ENCODE results near the gene KRT33B.
"Not testable (repeated sequence)": the region's sequence is repeated elsewhere in the genome, so short reads cannot be mapped to it uniquely, and the experiment has no call there.

Gene KRT33B

DNA sequence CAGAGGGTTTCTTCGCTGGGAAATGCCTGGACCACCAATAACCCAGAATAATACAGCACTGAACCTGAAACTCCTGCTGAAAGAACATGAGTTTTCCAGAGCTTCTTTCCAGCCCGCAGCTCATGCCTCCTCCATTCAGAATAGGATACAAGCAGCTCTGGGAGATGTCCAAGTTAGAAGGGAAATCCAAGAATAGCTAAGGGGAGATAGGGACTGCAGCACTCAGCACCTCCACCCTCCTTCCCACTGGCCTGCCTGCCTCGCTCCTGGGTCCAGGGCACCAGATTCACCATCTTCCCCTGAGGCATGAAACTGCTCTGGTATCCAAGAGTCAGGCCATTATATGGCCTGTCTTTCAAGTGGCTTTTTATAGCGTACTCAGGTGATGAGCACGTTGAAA lies 23.7 kb upstream of the KRT33B start:
- DNase-seq, result no peak

DNA sequence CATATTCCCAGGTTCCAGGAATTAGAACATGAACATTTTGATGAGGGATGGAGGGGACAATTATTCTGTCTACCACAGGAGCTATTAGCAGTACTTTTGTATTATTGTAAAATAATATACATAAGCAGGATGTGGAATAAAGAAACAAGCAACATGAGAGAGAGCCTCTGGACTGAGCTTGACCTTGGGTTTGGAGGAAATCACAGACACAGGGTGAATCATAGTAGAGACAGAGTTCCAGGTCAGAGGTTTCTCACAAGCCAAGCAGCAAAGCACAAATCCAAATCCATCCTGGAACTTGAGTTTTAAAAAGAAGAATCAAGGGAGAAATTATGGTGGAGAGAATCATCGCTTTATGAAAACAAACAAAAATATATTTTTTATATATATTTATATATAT lies 22.7 kb upstream of the KRT33B start:
- DNase-seq, result no peak

DNA sequence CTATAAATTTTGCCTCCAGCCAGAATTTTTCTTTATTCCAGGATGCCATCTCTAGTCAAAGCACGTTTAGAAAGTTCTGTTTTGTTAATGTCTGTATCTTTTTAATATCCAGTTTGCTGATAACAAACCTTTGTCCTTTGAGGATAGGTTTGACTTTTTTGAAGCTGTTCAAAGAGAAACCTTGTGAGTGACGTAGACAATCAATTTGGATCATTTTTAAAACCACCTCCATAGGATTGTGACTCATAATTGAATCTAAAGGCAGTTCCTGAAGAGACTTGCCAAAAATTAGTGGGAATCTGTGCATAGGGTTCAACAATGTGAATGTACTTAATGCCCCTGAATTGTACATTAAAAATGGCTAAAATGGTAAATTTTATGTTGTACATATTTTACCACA lies 21.9 kb upstream of the KRT33B start:
- DNase-seq, result no peak

DNA sequence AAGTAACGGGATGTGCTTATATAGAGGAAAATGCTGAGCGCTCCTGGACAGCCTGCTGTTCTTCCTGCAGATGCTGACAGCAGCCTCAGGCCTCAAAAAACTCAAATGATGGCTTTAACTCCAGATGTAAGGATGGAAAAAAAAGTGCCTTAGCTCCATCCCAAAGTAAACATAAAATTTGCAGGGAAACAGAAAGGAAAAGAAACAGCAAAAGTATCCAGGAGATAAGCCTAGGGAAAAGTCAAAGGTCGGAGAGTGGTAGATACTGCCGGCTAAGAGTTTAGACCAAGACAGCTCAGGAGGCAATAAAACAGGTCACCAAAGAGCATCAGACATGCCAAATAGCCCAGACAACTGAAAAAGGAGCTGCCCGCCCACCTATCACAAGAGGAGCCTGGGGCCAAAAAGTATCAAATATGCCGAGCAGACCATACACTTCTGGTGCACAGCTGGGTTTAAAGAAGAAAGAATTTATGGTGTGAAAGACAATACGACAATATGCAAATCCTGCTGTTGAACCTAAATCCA lies 20.9 kb upstream of the KRT33B start:
- no peak for DNase-seq

DNA sequence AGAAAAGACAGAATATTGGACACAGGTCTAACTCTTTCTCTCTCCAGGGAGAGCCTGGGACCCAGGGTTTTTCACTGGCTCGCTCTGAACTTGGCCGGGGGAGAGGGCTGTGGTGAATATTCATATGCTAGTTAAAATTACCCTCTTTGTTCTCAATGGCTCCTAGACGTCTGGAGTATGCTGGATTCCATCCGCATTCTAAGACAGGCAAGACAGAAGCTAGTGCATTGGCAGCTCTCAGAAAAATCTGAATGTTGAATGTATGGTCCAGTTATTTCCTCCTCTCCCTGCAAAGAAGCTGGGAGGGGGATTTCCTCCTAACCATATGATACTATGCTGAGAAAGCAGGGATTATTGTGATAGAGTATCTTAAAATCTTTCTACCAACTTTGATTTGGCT lies 18.1 kb upstream of the KRT33B start:
- DNase-seq, result no peak

DNA sequence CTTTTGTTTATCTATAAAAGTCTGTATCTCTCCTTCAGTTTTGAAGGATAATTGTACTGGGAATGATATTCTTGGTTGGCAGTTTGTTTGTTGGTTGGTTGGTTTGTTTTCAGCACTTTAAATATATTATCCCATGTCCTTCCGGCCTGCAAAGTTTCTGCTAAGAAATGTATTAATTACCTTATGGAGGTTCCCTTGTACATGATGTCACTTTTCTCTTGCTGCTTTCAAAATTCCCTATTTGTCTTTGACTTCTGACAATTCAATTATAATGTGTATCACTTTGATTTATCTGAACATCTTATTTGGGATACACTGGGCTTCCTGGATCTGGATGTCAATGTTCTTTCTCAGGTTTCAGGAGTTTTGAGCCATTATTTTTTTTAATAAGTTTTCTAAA lies 16.6 kb upstream of the KRT33B start:
- no peak for DNase-seq

DNA sequence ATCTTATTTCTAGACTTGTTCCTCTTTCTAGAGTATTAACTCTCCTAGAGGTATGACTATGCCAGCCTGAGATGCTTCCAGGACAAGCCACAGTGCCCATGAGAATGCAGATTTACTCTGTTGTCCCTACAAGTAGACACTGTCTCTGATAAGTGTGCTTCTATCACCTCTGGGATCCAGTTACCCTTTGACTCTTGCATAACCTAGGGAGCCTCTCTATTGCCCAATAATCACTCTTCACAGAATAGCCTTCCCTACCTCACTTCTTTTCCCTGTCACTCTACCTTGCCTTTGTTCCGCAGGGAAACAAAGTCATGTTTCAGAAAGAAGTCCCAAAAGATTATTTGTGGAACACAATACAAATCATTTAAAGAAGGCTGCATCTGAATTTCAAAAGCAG lies 14.1 kb upstream of the KRT33B start:
- DNase-seq, result no peak

DNA sequence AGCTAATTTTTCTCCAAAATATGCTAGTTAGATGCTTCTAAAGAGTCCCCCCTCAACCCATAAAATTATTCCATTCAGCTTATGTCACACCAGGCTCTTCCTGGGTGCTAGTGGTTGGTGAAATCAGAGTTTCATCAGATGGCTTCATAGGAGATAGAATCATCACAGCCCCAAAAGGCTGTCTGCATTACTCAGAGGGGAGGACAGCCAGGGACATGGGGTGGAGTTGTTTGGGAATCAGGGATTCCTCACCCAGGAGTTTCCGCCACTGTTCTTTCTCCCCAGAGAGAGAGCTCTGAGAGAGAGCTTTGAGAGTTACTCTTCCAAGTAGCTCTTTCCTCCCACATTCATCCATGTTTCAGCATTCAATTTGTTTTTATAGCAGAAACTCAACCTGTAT lies 12.8 kb upstream of the KRT33B start:
- no peak for DNase-seq

DNA sequence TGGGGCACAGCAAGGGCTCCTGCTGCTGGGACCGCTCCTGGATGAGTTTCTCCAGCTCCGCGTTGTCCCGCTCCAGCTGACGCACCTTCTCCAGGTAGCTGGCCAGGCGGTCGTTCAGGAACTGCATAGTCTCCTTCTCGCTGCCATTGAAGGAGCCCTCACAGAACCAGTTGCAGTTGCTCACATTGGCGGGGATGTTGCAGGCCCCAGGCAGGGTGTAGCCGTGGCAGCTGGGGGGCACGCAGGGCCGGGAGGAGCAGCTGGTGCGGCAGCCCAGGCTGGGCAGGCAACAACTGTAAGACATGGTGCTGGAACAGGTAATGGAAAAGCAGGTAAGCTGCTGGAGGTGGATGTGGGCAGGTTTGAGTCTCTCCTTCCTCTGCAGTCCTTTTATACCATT lies 12.3 kb upstream of the KRT33B start, which contains the start of gene KRT34:
Gene KRT34, minus strand, starts transcription at position 364 of the 400 bp plus-strand sequence. Its CDS starts 60 bp downstream, at position 304.
- DNase-seq, result not testable (repeated sequence)

DNA sequence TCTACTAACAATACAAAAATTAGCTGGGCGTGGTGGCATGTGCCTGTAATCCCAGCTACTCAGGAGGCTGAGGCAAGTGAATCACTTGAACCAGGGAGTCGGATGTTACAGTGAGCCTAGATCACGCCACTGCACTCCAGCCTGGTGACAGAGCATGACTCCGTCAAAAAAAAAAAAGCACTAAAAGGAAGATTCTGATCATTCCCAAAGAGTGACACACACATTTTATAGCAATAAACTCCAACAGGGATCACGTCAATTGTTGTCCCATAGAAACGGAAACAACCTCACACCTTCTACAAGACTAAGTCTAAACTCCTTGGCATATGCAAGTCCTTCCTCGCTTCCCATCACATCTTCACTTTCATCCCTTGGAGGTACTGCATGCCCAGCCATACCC lies 10.5 kb upstream of the KRT33B start:
- DNase-seq, result not testable (repeated sequence)

DNA sequence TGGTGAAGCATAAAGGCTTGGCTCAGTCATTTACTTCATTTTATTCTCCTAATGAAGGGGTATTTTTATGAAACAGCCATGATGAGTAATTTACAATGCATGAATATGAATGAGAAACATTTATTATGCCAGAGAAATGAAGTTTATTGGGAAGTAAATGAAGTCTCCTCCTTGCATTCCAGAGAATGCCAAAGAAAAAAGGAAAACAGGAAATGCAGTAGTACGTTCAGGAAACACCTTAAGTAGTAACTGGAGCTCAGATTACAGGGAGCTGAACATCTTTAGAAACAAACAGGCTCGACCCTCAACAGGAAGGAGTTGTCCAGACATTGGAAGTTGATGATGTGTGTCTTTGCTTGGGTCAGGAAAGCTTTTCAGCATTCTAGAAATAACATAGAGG lies 7.9 kb upstream of the KRT33B start:
- DNase-seq, result no peak

DNA sequence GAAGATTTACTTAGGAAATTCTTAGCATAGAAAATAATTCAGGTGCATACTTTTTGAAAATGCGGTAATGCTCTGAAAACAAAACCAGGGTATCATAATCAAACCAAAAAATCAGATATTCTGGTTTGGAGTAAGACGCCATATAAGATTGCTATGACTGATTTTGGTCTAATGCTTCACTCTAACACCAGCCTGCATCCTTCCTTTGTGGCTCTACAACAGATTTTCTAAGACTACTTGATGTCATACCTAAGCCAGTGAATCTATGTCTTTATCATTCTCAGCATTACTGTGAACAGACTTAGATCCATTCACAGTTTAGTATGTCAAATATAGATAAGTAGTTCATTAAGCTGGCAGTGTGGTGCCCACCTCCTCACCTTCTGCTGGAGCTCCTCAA lies 590 bp downstream of the KRT33B start:
- DNase-seq, result no peak

DNA sequence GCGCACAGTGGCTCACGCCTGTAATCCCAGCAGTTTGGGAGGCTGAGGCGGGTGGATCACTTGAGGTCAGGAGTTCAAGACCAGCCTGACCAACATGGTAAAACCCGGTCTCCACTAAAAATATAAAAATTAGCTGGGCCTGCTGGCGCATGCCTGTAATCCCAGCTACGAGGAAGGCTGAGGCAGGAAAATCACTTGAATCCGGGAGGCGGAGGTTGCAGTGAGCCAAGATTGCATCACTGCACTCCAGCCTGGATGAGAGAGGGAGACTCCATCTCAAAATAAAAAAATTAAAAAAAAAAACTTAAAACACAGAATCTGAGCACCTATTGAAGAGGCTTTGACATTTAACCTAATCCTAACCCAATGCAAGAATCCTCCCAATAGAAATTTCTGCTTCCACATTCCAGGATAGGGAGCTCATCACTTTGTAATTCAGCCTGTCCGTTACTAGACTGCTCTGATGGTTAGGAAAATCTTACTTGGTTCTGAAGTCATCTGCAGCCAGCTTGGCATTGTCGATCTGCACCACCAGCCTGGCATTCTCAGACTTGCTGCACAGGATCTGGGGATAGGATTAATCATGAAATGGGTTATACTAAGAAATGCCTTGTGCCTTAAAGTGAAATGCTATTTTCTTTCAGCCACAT lies 2.1 kb downstream of the KRT33B start:
- no peak for DNase-seq

DNA sequence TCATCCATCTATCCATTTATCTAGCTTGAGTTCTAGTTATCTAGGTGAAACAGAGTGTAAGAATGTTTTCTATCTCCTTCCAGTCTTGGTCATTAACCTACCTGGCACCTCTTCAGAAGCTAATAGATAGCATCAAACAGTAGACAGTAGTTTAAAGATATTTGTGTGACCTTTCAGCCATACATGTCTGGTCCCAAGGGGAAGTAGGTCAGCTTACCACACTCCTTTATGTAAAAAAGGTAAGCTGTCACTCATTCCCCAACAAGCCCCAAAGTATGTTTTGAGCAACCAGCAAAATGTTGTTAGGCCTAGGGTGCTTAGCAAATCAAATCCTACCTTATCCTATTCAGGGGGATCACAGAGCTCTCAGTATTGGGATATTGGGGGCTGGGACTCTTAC lies 3.5 kb downstream of the KRT33B start:
- no peak for DNase-seq

DNA sequence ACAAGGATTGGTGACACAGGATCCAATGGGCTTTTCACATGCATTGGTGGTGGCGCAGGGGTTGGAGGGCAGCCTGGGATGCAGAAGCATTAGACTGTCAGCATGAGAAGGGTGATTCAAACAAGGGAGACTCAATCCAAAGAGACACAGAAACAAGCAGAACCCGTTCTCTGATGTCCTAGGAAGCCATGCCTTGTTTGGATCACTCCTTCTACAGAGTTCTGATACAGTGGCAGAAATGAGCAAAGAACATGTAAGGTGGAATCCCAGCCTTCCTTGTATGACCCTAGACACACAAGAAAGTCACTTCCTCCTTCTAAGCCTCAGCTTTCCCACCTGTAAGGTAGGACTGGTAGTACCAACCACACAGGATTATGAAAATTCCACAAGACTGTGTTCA lies 5.7 kb downstream of the KRT33B start:
- DNase-seq, result no peak

DNA sequence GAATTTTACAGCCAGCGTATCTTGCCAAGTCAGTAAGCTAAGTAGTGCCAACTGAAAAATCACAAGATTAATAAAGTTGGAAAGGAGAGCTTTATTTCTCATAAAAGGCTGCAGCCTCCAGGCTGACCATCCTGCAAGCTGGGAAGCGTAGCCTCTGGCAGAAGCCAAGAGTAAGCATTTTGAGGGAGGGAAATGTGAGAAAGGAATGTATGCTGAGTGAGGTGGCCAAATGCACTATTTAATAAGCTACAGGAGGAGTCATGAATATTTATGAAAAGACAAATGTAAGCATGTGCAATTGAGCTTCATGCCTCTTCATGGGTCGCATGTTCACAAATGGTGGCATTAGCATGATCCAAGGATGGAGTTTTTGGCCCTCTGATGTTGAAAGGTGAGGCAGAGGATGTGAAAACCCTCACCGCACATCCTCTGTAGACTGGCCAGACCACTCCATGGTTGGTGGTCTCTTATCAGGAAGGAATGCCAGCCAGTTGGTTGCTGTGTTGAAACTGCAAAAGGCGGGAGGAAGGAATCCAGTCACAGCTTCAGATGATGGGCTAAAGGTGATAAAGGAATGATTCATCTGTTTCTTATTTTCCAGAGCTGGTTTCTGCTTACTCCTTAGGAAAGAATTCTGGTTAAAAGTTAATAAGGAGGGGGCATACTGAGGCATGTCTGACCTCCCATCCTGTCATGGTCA lies 9.2 kb downstream of the KRT33B start:
- no peak for DNase-seq

DNA sequence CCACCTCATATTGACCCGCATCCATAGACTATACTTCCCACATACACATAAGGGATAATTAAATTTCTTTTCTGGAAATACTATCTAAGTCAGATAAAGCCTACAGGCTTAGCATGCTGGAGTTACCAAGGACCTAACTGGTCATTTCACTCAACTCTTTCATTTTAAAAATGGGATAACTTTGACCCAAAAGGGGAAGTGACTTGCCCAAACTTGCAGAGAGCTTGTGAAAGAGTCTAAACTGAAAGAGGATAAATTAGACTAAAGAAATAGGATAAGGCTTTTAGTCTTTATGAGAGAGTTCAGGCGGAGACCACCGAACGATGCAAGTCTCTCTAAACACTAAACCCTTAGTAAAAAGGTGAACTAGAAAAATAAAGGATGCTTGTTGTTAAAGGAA lies 15.1 kb downstream of the KRT33B start:
- no peak for DNase-seq

DNA sequence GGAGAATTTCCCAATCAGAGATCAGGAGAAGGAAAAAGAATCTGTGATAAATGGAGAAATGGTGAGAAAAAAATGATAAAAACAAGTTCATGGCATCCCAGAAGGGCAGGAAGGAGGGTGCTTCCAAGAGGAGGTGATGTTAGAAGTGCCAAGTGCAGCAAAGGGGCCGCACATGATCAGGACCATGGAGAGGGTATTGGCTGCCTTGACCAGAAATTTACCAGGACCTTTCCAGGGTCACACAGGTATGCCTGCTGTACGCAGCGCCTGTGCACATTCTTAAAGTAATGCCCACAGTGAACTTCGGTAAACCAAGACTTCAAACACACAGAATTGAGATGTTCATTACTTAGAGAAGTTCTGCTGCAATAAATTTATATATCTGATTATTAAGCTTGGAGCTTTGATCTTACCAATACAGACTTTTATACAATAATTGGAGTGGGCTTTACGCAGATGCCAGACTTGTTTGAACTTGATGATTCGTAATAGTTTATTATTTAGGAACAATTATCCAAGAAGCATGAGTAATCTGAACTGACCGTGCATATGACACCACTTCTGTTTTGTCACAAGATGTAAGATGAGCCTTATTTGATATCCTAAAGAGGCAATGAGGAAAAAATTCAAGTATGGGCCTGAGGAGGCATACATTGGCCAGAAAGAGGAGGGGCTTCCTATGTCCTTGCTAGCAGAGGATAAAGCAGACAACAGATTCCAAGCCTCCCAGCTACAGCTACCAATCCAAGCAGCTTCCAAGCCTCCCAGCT lies 16.8 kb downstream of the KRT33B start:
- no peak for DNase-seq

DNA sequence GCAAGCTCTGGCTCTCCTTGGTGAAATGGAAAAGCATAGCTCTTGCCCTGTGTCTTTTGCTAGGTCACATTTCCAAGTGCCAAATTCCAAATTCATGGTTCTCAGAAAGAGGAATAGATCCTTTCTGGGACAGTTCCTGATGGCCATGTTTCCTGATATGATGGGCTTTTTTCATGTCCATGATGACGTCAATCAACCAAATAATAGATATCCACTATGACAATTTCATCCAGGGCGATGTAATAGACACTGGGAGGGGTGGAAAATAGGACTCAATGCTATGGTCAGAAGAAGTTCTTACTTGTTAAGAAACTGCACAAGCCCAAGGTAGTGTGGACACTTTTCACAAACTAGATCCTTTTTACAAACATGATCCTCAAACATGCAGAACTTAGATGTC lies 18.4 kb downstream of the KRT33B start:
- no peak for DNase-seq

DNA sequence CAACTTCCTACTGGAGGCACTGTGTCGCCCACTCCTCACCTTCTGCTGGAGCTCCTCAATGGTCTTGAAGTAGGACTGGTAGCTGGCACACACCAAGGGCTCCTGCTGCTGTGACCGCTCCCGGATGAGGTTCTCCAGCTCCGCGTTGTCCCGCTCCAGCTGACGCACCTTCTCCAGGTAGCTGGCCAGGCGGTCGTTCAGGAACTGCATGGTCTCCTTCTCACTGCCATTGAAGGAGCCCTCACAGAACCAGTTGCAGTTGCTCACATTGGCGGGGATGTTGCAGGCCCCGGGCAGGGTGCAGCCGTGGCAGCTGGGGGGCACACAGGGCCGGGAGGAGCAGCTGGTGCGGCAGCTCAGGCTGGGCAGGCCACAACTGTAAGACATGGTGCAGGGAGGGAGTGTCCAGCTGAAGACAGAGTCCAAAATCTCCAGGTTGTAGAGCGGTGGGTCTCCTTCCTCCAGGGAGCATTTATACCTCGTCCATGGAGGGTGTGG lies 19.2 kb downstream of the KRT33B start, which contains the start of gene KRT33A:
Gene KRT33A, minus strand, starts transcription at position 448 of the 498 bp plus-strand sequence. Its CDS starts 61 bp downstream, at position 387.
- not testable (repeated sequence) for DNase-seq

DNA sequence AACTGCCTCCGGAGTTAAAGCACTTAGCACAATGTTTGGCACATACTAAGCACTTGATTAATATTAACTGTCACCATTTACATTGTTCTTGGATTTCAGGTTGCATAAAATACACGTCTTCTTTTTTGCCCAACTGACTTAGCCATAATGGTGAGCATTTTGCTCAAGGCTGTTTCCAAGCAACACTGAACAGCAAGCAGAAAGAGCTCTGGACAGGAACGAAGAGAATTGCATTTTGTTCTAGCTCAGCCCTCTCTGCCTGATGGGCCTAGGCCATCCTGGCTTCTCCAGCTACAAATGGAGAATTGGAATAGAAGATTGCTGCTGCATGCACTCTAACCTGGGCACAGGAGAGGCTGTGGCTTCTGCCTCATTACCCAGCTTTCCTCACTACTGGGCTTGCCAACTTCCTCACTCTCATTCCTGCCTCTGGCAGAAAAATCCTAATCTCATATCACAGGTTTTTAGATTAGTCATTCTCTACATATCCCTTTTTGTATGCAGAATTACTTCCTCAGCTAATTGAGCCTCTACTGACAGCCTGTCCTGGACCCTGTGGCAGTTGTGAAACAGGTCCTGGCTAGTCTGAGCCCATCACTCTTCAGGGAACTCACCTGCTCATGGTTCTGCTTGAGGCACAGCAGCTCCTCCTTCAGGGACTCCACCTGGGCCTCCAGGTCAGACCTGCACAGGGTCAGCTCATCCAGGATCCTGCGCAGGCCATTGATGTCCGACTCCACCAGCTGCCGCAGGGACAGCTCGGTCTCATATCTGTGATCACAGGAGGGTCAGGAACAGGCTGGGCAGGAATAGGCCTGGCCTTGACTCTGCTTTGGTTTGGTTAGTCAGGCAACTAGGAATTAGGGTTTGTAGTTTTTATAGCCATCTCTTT lies 21.5 kb downstream of the KRT33B start:
- DNase-seq, result no peak

DNA sequence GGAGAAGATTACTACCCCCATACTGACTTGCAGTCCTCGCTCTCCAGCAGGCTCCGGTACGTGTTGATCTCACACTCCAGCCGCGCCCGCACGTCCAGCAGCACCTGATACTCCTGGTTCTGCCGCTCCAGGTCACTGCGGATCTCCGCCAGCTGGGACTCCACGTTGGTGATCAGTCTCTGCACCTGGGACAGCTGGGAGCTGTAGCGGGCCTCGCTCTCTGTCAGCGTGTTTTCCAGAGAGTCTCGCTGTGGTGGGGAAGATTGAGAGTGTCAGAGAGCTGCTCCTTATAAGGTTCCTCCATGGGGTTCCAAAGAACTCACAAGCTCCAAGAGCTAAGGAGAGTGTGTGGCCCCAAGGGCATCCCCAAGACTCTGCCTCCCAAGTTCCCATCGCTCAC lies 23.2 kb downstream of the KRT33B start:
- DNase-seq, result not testable (repeated sequence)
